ENCODE data around the gene KRTAP9-1. TPM values are rescaled to one million over a fixed set of nuclear protein-coding genes. Genes with fewer than 3 reads are reported as not detected.
"Not testable (repeated sequence)": the region's sequence is repeated elsewhere in the genome, so short reads cannot be mapped to it uniquely, and the experiment has no call there.

Gene KRTAP9-1
- total and polyA plus RNA-seq, 2 of the 13 experiments (the other 11 are each of a cell fraction or from before 2014, with no cell fraction given) = not detected

DNA sequence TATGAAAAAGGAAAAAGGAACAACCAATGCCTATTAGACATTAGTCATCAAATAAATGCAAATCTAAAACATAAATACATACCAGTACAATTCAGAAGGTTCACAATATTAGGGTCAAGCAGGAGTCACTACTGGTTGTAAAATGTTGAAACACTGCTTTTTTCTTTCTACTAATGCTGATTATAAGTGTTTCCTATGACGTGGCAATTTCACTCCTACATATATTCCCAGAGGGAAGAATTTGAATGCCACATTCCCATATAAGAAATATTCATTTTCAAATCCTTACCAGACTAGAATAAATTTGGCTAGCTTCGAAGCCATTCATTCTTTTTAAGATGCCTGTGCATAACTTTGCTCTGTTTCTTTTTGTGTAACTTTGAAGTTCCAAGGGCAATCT is 34.1 kb downstream of the KRTAP9-1 start:
- Histone ChIP-seq H3K9me3 (ENCODE audit: low read length) (no peaks in the 10 kb centered on the region), H3K4me3 (replicated peaks in 1 of 3; ENCODE audit: insufficient read depth in 1 of 3, low read depth in 2 of 3, low read length in 3 of 3) (no peak overlapping the region), H3K27ac (ENCODE audit: extremely low read length, insufficient read depth, low read length) (no peak overlapping the region), H4K20me1 (ENCODE audit: insufficient read depth, low read length) (no peaks in the 10 kb centered on the region), H3K4me2 (ENCODE audit: low read depth, low read length) (no peak overlapping the region), H3K9ac (ENCODE audit: insufficient read depth, low read depth, low read length) (no peak overlapping the region), H2AFZ (ENCODE audit: low read length) (no peak overlapping the region), H3K79me2 (ENCODE audit: insufficient read depth, low read length) (no peaks in the 10 kb centered on the region), H3K4me1 (ENCODE audit: insufficient read depth, low read length) (no peaks in the 10 kb centered on the region), H3K36me3 (replicated peaks in 1 of 2; ENCODE audit: control insufficient read depth in 1 of 2, insufficient read depth in 2 of 2, low read length in 2 of 2) (no peaks in the 10 kb centered on the region), H3K27me3 (ENCODE audit: control insufficient read depth in 1 of 2, insufficient read depth in 2 of 2, low read length in 2 of 2) (no peaks in the 10 kb centered on the region; a peak in 3 of 5 replicates)
- BruUV-seq (replicated peaks) = no TSS peak
- 1% methylated on average over 2 of the region's 2 CpGs for WGBS (ENCODE audit: low lambda C conversion rate)
- TF ChIP-seq CREB1 (IDR thresholded peaks at IDR 0.05) (peak; percentile 65; the same call in 1 of the 2 replicates), CREB1 (CRISPR knock-in tag; IDR thresholded peaks at IDR 0.05) (no peak), MAFF (IDR thresholded peaks at IDR 0.05; ENCODE audit: low read depth, low read length) (peak; percentile 24; the same call in 1 of the 2 replicates), MAFK (conservative IDR thresholded peaks at IDR 0.05 in 1 of 2, IDR thresholded peaks at IDR 0.05 in 1 of 2; ENCODE audit: low read length in 2 of 2) (0 out of 4 replicates have a peak, but pooled peaks of 1 of the 2 experiments have one; percentile 1), HNRNPL (IDR thresholded peaks at IDR 0.05; ENCODE audit: low read depth, low read length) (no peak)
- in situ Hi-C loops (cut with HindIII; ENCODE audit: extremely low pct_ligation_motif_present, low pct_unique_long_range_greater_than_20kb) (no loop called here), intact Hi-C loops (cut with micrococcal nuclease; ENCODE audit: unreplicated experiment) (no loop called here)
- ChIA-PET POLR2A (no interaction called here), CTCF (ENCODE audit: low intra/inter-chr PET ratio, low total read pairs) (no interaction called here)
- ATAC-seq (no peak), DNase-seq (ENCODE audit: low spot score) (no peak), FAIRE-seq (no peak)

DNA sequence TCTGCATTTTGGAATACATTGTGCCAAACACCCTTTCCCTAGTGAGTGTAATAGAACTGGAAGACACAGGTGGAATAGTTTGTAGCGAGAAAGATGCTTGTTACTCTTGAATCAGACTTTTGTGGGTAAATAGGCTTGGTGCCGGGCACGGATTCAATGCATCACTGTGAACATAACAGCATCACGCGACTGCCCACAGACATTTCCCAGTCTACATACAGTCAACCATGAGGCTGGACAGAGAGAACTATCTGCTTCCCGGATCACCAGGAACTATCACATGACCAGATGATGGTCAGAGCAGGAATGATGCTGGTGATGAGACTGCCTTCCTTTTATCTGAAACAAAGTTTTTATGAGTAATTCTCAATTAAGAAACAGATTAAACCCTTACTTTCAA is 36.4 kb downstream of the KRTAP9-1 start:
- DNase-seq (ENCODE audit: low spot score) = no peak
- Histone ChIP-seq H3K4me2 (ENCODE audit: low read depth, low read length) (no peak overlapping the region), H3K4me3 (replicated peaks in 1 of 3; ENCODE audit: insufficient read depth in 1 of 3, low read depth in 2 of 3, low read length in 3 of 3) (no peak overlapping the region), H3K27ac (ENCODE audit: extremely low read length, insufficient read depth, low read length) (no peak overlapping the region), H3K79me2 (ENCODE audit: insufficient read depth, low read length) (no peaks in the 10 kb centered on the region), H3K27me3 (ENCODE audit: control insufficient read depth in 1 of 2, insufficient read depth in 2 of 2, low read length in 2 of 2) (no peaks in the 10 kb centered on the region; a peak in 3 of 5 replicates), H3K36me3 (replicated peaks in 1 of 2; ENCODE audit: control insufficient read depth in 1 of 2, insufficient read depth in 2 of 2, low read length in 2 of 2) (no peaks in the 10 kb centered on the region), H3K9me3 (ENCODE audit: low read length) (no peaks in the 10 kb centered on the region), H3K4me1 (ENCODE audit: insufficient read depth, low read length) (no peaks in the 10 kb centered on the region), H3K9ac (ENCODE audit: insufficient read depth, low read depth, low read length) (no peak overlapping the region), H2AFZ (ENCODE audit: low read length) (no peak overlapping the region), H4K20me1 (ENCODE audit: insufficient read depth, low read length) (no peaks in the 10 kb centered on the region)
- POLR2A ChIA-PET = no interaction called here
- in situ Hi-C loops (cut with HindIII; ENCODE audit: extremely low pct_ligation_motif_present, low pct_unique_long_range_greater_than_20kb) = no loop called here
- no TSS peak for BruUV-seq (replicated peaks)
- TF ChIP-seq ZNF878 (CRISPR knock-in tag; IDR thresholded peaks at IDR 0.05) (no peak), GZF1 (CRISPR knock-in tag; IDR thresholded peaks at IDR 0.05) (no peak), GATA4 (IDR thresholded peaks at IDR 0.05; ENCODE audit: borderline replicate concordance, low read depth) (no peak), ZNF326 (CRISPR knock-in tag; IDR thresholded peaks at IDR 0.05; ENCODE audit: borderline replicate concordance) (no peak), ZMAT3 (CRISPR knock-in tag; conservative IDR thresholded peaks at IDR 0.05) (no peak), NFYC (CRISPR knock-in tag; IDR thresholded peaks at IDR 0.05) (no peak), ZNF296 (CRISPR knock-in tag; conservative IDR thresholded peaks at IDR 0.05) (no peak), ZNF558 (CRISPR knock-in tag; IDR thresholded peaks at IDR 0.05; ENCODE audit: borderline replicate concordance) (no peak)
- TF ChIP-seq, protein P1, sequence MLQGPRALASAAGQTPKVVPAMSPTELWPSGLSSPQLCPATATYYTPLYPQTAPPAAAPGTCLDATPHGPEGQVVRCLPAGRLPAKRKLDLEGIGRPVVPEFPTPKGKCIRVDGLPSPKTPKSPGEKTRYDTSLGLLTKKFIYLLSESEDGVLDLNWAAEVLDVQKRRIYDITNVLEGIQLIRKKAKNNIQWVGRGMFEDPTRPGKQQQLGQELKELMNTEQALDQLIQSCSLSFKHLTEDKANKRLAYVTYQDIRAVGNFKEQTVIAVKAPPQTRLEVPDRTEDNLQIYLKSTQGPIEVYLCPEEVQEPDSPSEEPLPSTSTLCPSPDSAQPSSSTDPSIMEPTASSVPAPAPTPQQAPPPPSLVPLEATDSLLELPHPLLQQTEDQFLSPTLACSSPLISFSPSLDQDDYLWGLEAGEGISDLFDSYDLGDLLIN (CRISPR knock-in tag; IDR thresholded peaks at IDR 0.05; ENCODE audit: borderline replicate concordance) = no peak
- CTCF ChIA-PET (ENCODE audit: low intra/inter-chr PET ratio, low total read pairs) = no interaction called here
- 33% methylated on average over 6 of the region's 6 CpGs for WGBS (ENCODE audit: low lambda C conversion rate)
- FAIRE-seq = no peak
- intact Hi-C loops (cut with micrococcal nuclease; ENCODE audit: unreplicated experiment) = no loop called here
- ATAC-seq = no peak

DNA sequence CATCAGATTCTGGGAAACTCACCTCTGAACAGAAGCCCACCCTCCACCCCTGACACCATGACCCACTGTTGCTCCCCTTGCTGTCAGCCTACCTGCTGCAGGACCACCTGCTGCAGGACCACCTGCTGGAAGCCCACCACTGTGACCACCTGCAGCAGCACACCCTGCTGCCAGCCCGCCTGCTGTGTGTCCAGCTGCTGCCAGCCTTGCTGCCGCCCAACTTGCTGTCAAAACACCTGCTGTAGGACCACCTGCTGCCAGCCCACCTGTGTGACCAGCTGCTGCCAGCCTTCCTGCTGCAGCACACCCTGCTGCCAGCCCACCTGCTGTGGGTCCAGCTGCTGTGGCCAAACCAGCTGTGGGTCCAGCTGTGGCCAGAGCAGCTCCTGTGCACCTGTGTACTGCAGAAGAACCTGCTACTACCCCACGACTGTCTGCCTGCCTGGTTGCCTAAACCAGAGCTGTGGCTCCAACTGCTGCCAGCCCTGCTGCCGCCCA is 37.0 kb downstream of the KRTAP9-1 start, which contains the start of gene KRTAP9-2:
KRTAP9-2 (plus strand) TSS at position 51 of the 498 bp plus-strand sequence; CDS start at position 58, 7 bp downstream.
- H3K9ac ChIP-seq (ENCODE audit: insufficient read depth, low read depth, low read length); intact Hi-C loops (cut with micrococcal nuclease; ENCODE audit: unreplicated experiment); DNase-seq (ENCODE audit: low spot score); H3K27ac ChIP-seq (ENCODE audit: extremely low read length, insufficient read depth, low read length); H3K4me1 ChIP-seq (ENCODE audit: insufficient read depth, low read length); BruUV-seq (replicated peaks); H2AFZ ChIP-seq (ENCODE audit: low read length); H4K20me1 ChIP-seq (ENCODE audit: insufficient read depth, low read length); H3K4me3 ChIP-seq (replicated peaks in 1 of 3; ENCODE audit: insufficient read depth in 1 of 3, low read depth in 2 of 3, low read length in 3 of 3); H3K27me3 ChIP-seq (ENCODE audit: control insufficient read depth in 1 of 2, insufficient read depth in 2 of 2, low read length in 2 of 2); FAIRE-seq; POLR2A ChIA-PET; H3K4me2 ChIP-seq (ENCODE audit: low read depth, low read length); H3K36me3 ChIP-seq (replicated peaks in 1 of 2; ENCODE audit: control insufficient read depth in 1 of 2, insufficient read depth in 2 of 2, low read length in 2 of 2); ATAC-seq; in situ Hi-C loops (cut with HindIII; ENCODE audit: extremely low pct_ligation_motif_present, low pct_unique_long_range_greater_than_20kb); H3K9me3 ChIP-seq (ENCODE audit: low read length); H3K79me2 ChIP-seq (ENCODE audit: insufficient read depth, low read length); CTCF ChIA-PET (ENCODE audit: low intra/inter-chr PET ratio, low total read pairs): not testable (repeated sequence)
- WGBS (ENCODE audit: low lambda C conversion rate) = 6% methylated on average over 3 of the region's 4 CpGs
